IMR-90 (cell line): ENCODE data around the gene CDK5R2. TPM values are rescaled to one million over a fixed set of nuclear protein-coding genes. Genes with fewer than 3 reads are reported as not detected.

ENCODE experiments used
- ATAC-seq: fragments of 200-7000 bp; cut with Tn5 transposase; 2 replicates; pipeline ENCODE4 v1.9.1; 2020; ENCODE audit warnings: low read depth, mild to moderate bottlenecking, moderate library complexity
- BruUV-seq: library from RNA; stranded (reverse); fragments of 400-500 nt; replicated peaks from 2 replicates; lab custom pipeline; 2021; lab: Mats Ljungman, UMichigan
- CTCF ChIA-PET: fragments of 300-600 bp; formaldehyde crosslinking; extraction: SDS; loops from one replicate; lab custom pipeline; 2021; ENCODE audit warnings: antibody characterized with exemption; lab: Yijun Ruan, JAX
- POLR2A ChIA-PET: fragments of 300-600 bp; sonication (Branson Sonifier 250); formaldehyde crosslinking; loops from one replicate; lab custom pipeline; 2022; ENCODE audit warnings: antibody characterized with exemption; ENCODE audit not compliant: unreplicated experiment; lab: Charles Lee
- DNase-seq: peaks from one replicate; pipeline ENCODE4 v3.0.0; 2013
- H2AFZ ChIP-seq: replicated peaks from 2 replicates; pipeline ENCODE3; 2013; ENCODE audit warnings: low read length, mild to moderate bottlenecking; ENCODE audit not compliant: poor library complexity
- H2AK5ac ChIP-seq: 2 replicates; pipeline ENCODE4 v1.6.1; 2013; ENCODE audit warnings: low read depth, low read length, inconsistent platforms
- H2AK9ac ChIP-seq: replicated peaks from 2 replicates; pipeline ENCODE3; 2013; ENCODE audit warnings: mild to moderate bottlenecking, low read depth, low read length, moderate library complexity; ENCODE audit not compliant: poor library complexity
- H2BK120ac ChIP-seq: 2 replicates; pipeline ENCODE4 v1.6.1; 2013; ENCODE audit warnings: low read depth, low read length, inconsistent platforms
- H2BK15ac ChIP-seq: 3 replicates; pipeline ENCODE4 v1.6.1; 2013; ENCODE audit warnings: low read depth, low read length, inconsistent platforms
- H2BK20ac ChIP-seq: 2 replicates; pipeline ENCODE4 v1.6.1; 2013; ENCODE audit warnings: low read depth, mild to moderate bottlenecking, inconsistent platforms, low read length, moderate library complexity
- H2BK5ac ChIP-seq: 2 replicates; pipeline ENCODE4 v1.6.1; 2013; ENCODE audit warnings: mild to moderate bottlenecking, low read depth, low read length, inconsistent platforms; ENCODE audit not compliant: poor library complexity, severe bottlenecking
- H3K14ac ChIP-seq: replicated peaks from 2 replicates; pipeline ENCODE4 v1.6.1; 2013; ENCODE audit warnings: low read depth, low read length, inconsistent platforms
- H3K18ac ChIP-seq: 2 replicates; pipeline ENCODE4 v1.6.1; 2013; ENCODE audit warnings: low read depth, low read length, control low read depth
- H3K23ac ChIP-seq: 2 replicates; pipeline ENCODE4 v1.6.1; 2013; ENCODE audit warnings: low read depth, low read length, inconsistent platforms
- H3K27ac ChIP-seq: 2 replicates; pipeline ENCODE4 v1.5.1; 2013; ENCODE audit warnings: mild to moderate bottlenecking, control low read depth, low read length; ENCODE audit not compliant: insufficient read depth
- H3K27me3 ChIP-seq: 2 replicates; pipeline ENCODE4 v1.6.1; 2013; ENCODE audit warnings: low read length; ENCODE audit not compliant: control insufficient read depth, insufficient read depth
- H3K36me3 ChIP-seq: 2 replicates; pipeline ENCODE4 v1.6.1; 2013; ENCODE audit warnings: low read length, mixed read lengths; ENCODE audit not compliant: control insufficient read depth, insufficient read depth
- H3K4ac ChIP-seq: 2 replicates; pipeline ENCODE4 v1.6.1; 2013; ENCODE audit warnings: low read depth, low read length, inconsistent platforms
- H3K4me1 ChIP-seq: 2 replicates; pipeline ENCODE4 v1.6.1; 2013; ENCODE audit warnings: low read length, mixed read lengths; ENCODE audit not compliant: control insufficient read depth, insufficient read depth
- H3K4me2 ChIP-seq: 2 replicates; pipeline ENCODE4 v1.6.1; 2013; ENCODE audit warnings: low read depth, mild to moderate bottlenecking, control low read depth, low read length, moderate library complexity
- H3K4me3 ChIP-seq: 2 replicates; pipeline ENCODE4 v1.5.1; 2013; ENCODE audit warnings: low read depth, mild to moderate bottlenecking, control low read depth, low read length, moderate library complexity; ENCODE audit not compliant: insufficient read depth
- H3K56ac ChIP-seq: 2 replicates; pipeline ENCODE4 v1.6.1; 2013; ENCODE audit warnings: low read length, inconsistent platforms; ENCODE audit not compliant: insufficient read depth; ENCODE audit errors: extremely low read depth
- H3K79me1 ChIP-seq, 2 experiments: 2 replicates each; pipeline ENCODE4 v1.6.1; 2013; ENCODE audit warnings: low read length in 2 of 2, inconsistent platforms in 1 of 2, low read depth in 1 of 2
- H3K9ac ChIP-seq: 2 replicates; pipeline ENCODE4 v1.6.1; 2013; ENCODE audit warnings: low read depth, low read length, control low read depth
- H3K9me1 ChIP-seq: 2 replicates; pipeline ENCODE4 v1.6.1; 2013; ENCODE audit warnings: low read length, inconsistent platforms; ENCODE audit not compliant: insufficient read depth
- H3K9me3 ChIP-seq: 2 replicates; pipeline ENCODE4 v1.6.1; 2013; ENCODE audit warnings: low read length; ENCODE audit not compliant: control insufficient read depth, insufficient read depth
- H4K20me1 ChIP-seq: 2 replicates; pipeline ENCODE4 v1.6.1; 2013; ENCODE audit warnings: low read length, inconsistent platforms; ENCODE audit not compliant: insufficient read depth
- H4K5ac ChIP-seq: 2 replicates; pipeline ENCODE4 v1.6.1; 2013; ENCODE audit warnings: mild to moderate bottlenecking, low read depth, low read length, control low read depth
- H4K8ac ChIP-seq, 2 experiments: 2 replicates each; pipeline ENCODE4 v1.6.1; 2013; ENCODE audit warnings: low read depth in 2 of 2, low read length in 2 of 2, control low read depth in 1 of 2, inconsistent platforms in 1 of 2
- H4K91ac ChIP-seq: 2 replicates; pipeline ENCODE4 v1.6.1; 2013; ENCODE audit warnings: low read depth, low read length, inconsistent platforms; ENCODE audit not compliant: insufficient read depth
- CEBPB ChIP-seq: IDR thresholded peaks from 2 replicates; pipeline ENCODE4 v1.6.1; 2012; ENCODE audit warnings: low read depth, low read length, improper control_type of control experiment
- MXI1 ChIP-seq: IDR thresholded peaks from 2 replicates; pipeline ENCODE4 v1.6.1; 2012; ENCODE audit warnings: low read depth, mild to moderate bottlenecking, low read length, moderate library complexity, borderline replicate concordance
- RAD21 ChIP-seq: IDR thresholded peaks from 2 replicates; pipeline ENCODE4 v1.6.1; 2012; ENCODE audit warnings: low read length, improper control_type of control experiment
- RFX5 ChIP-seq: IDR thresholded peaks from 2 replicates; pipeline ENCODE4 v1.8.0; 2012; ENCODE audit warnings: low read depth, mild to moderate bottlenecking, low read length, moderate library complexity
- USF2 ChIP-seq: fragments of 150-350 bp; IDR thresholded peaks from 2 replicates; pipeline ENCODE4 v1.6.1; 2017; ENCODE audit warnings: mild to moderate bottlenecking, antibody characterized with exemption, low read length, low read depth
- WGBS, 2 experiments: methylation state at CpG; one replicate each; pipeline versions ENCODE4 v1.1.5 to v1.1.7; 2013; ENCODE audit warnings: missing lambda C conversion rate in 2 of 2; ENCODE audit not compliant: insufficient read length in 1 of 2; ENCODE audit errors: extremely low coverage in 2 of 2; 5-methylcytosine and 5-hydroxymethylcytosine counted together
- dilution Hi-C: fragments of 300-500 bp; cut with HindIII; formaldehyde crosslinking; loops from one replicate; pipeline ENCODE4 v1.14.3; 2018; ENCODE audit warnings: low sequenced_read_pairs; ENCODE audit not compliant: unreplicated experiment
- in situ Hi-C: fragments of 300-500 bp; cut with MboI; formaldehyde crosslinking; loops from 3 replicates; pipeline ENCODE4 v1.14.3; 2019; ENCODE audit warnings: low sequenced_read_pairs, inconsistent platforms, mixed read lengths
- intact Hi-C: fragments of 100-400 bp; cut with micrococcal nuclease; formaldehyde crosslinking; loops from 2 replicates; pipeline ENCODE4 v1.10.0; 2022
- polyA plus RNA-seq, 3 experiments: library from polyadenylated mRNA; depleted of rRNA; stranded (reverse); fragments of >200 nt; gene quantifications; 2 replicates each; pipeline ENCODE4 v1.2.3, GENCODE V29; 2012; ENCODE audit warnings: low replicate concordance in 1 of 3
- total RNA-seq: library from RNA; depleted of rRNA; stranded (reverse); fragments of >200 nt; gene quantifications from 2 replicates; pipeline ENCODE4 v1.2.3, GENCODE V29; 2012

The CDK5R2 gene
- total and polyA plus RNA-seq, 2 of the 4 experiments (the other 2 are of a cell fraction): not detected

- Histone ChIP-seq H3K56ac (no peak overlapping the region), H2BK120ac (no peak overlapping the region), H3K27ac (no peak overlapping the region), H4K91ac (no peak overlapping the region), H3K23ac (no peak overlapping the region), H3K14ac (no peak overlapping the region), H3K4ac (no peak overlapping the region), H3K9me1 (no peaks in the 10 kb centered on the region), H4K8ac (no peak overlapping the region), H4K20me1 (no peaks in the 10 kb centered on the region), H3K4me1 (no peaks in the 10 kb centered on the region), H3K4me3 (no peak overlapping the region), H3K79me1 (no peaks in the 10 kb centered on the region), H3K27me3 (peaks cover 16% of the 10 kb centered on the region), H3K18ac (no peak overlapping the region), H2BK15ac (no peak overlapping the region), H3K9ac (no peak overlapping the region), H3K36me3 (no peaks in the 10 kb centered on the region), H2AK9ac (no peak overlapping the region), H4K5ac (no peak overlapping the region), H2BK5ac (no peak overlapping the region), H2AFZ (no peak overlapping the region), H2BK20ac (no peak overlapping the region), H3K9me3 (no peaks in the 10 kb centered on the region), H3K4me2 (no peak overlapping the region), H2AK5ac (no peak overlapping the region)
- CTCF ChIA-PET: interaction anchor here (0.7 kb wide), 1 partner anchor 159 kb away, joined by 3 read pairs; no protein-coding TSS in a partner anchor
- no peak for TF ChIP-seq RAD21
- TF ChIP-seq MXI1: no peak
- TF ChIP-seq USF2: no peak
- no peak for TF ChIP-seq RFX5
- no peak for TF ChIP-seq CEBPB
- DNase-seq: no peak
- in situ Hi-C loops (no loop called here), intact Hi-C loops (no loop called here), dilution Hi-C loops (no loop called here)
- ATAC-seq: no peak
- 60% methylated on average over 1 of the region's 1 CpG; no CpG with 5 or more reads in 1 of the 2 experiments for WGBS, 2 experiments
- no TSS peak for BruUV-seq
- POLR2A ChIA-PET: no interaction called here
These were observed 14.6 kb upstream of the CDK5R2 start for GRCh38 chr2:218944759-218945404.
